WTC11 (cell line): ENCODE results near the gene SECTM1. TPM values are rescaled to one million over a fixed set of nuclear protein-coding genes. Genes with fewer than 3 reads are reported as not detected.

Source experiments
- ATAC-seq: fragments of 200-7000 bp; cut with Tn5 transposase; 2 replicates; pipeline ENCODE4 v1.10.0; 2021; ENCODE audit warnings: mild to moderate bottlenecking, moderate library complexity
- CTCF ChIA-PET: fragments of 300-600 bp; sonication (Branson Sonifier 250); formaldehyde crosslinking; loops from one replicate; lab custom pipeline; 2021; ENCODE audit warnings: antibody characterized with exemption; lab: Charles Lee
- POLR2A ChIA-PET: fragments of 350-600 bp; sonication (Branson Sonifier 250); formaldehyde crosslinking; loops from one replicate; lab custom pipeline; 2021; ENCODE audit warnings: antibody characterized with exemption; lab: Charles Lee
- DNase-seq: peaks from one replicate; pipeline ENCODE4 v3.0.0; 2021; ENCODE audit warnings: low spot score
- H3K27ac Mint-ChIP-seq: 2 replicates; pipeline ENCODE4 v1.8.0; 2021; ENCODE audit warnings: mixed read lengths
- H3K27me3 Mint-ChIP-seq: 2 replicates; pipeline ENCODE4 v1.8.0; 2021; ENCODE audit warnings: low read depth, mild to moderate bottlenecking, moderate library complexity, mixed read lengths
- H3K36me3 Mint-ChIP-seq: 2 replicates; pipeline ENCODE4 v1.8.0; 2021; ENCODE audit warnings: mixed read lengths
- H3K4me1 Mint-ChIP-seq: 2 replicates; pipeline ENCODE4 v1.8.0; 2022; ENCODE audit warnings: mixed read lengths
- H3K4me3 Mint-ChIP-seq: 2 replicates; pipeline ENCODE4 v1.8.0; 2021; ENCODE audit warnings: mild to moderate bottlenecking, moderate library complexity, mixed read lengths
- H3K9me3 Mint-ChIP-seq: 2 replicates; pipeline ENCODE4 v1.8.0; 2021; ENCODE audit warnings: mixed read lengths
- IRF2 ChIP-seq: sonication (generic); formaldehyde crosslinking; IDR thresholded peaks from 2 replicates; pipeline ENCODE4 v1.8.0; 2022; ENCODE audit warnings: low read depth, missing genetic modification reagents, borderline replicate concordance
- MLX ChIP-seq: sonication (generic); formaldehyde crosslinking; IDR thresholded peaks from 2 replicates; pipeline ENCODE4 v1.8.1; 2023; ENCODE audit warnings: mild to moderate bottlenecking, missing genetic modification reagents, moderate library complexity
- NFE2L1 ChIP-seq: sonication (generic); formaldehyde crosslinking; IDR thresholded peaks from 2 replicates; pipeline ENCODE4 v1.8.1; 2023; ENCODE audit warnings: missing genetic modification reagents
- SMAD4 ChIP-seq: sonication (generic); formaldehyde crosslinking; IDR thresholded peaks from 2 replicates; pipeline ENCODE4 v1.8.0; 2022; ENCODE audit warnings: mild to moderate bottlenecking, missing genetic modification reagents
- TEAD1 ChIP-seq: sonication (generic); formaldehyde crosslinking; IDR thresholded peaks from 2 replicates; pipeline ENCODE4 v1.8.0; 2022; ENCODE audit warnings: mild to moderate bottlenecking, missing genetic modification reagents
- TEAD4 ChIP-seq: sonication (generic); formaldehyde crosslinking; IDR thresholded peaks from 2 replicates; pipeline ENCODE4 v1.8.0; 2022; ENCODE audit warnings: mild to moderate bottlenecking, missing genetic modification reagents
- ZBTB21 ChIP-seq: sonication (generic); formaldehyde crosslinking; IDR thresholded peaks from 2 replicates; pipeline ENCODE4 v1.8.1; 2023; ENCODE audit warnings: mild to moderate bottlenecking, missing genetic modification reagents, borderline replicate concordance
- ZNF263 ChIP-seq: sonication (generic); formaldehyde crosslinking; IDR thresholded peaks from 2 replicates; pipeline ENCODE4 v1.8.1; 2022; ENCODE audit warnings: low read depth, mild to moderate bottlenecking, moderate library complexity, missing genetic modification reagents
- ZSCAN18 ChIP-seq: fragments of 250-450 bp; sonication (Bioruptor Pico); IDR thresholded peaks from 2 replicates; pipeline ENCODE4 v2.1.2; 2022; ENCODE audit warnings: mild to moderate bottlenecking, moderate library complexity
- total RNA-seq: library from RNA; stranded (reverse); gene quantifications from 3 replicates; pipeline ENCODE4 v1.2.3, GENCODE V29; 2021
- TF ChIP-seq, protein P1 (sequence below): sonication (generic); formaldehyde crosslinking; IDR thresholded peaks from 2 replicates; pipeline ENCODE4 v1.8.0; 2023; ENCODE audit warnings: missing genetic modification reagents, mild to moderate bottlenecking, borderline replicate concordance
- TF ChIP-seq, protein P2 (sequence below): fragments of 250-450 bp; sonication (Bioruptor Pico); IDR thresholded peaks from 2 replicates; pipeline ENCODE4 v1.9.0; 2021; ENCODE audit warnings: moderate library complexity, mild to moderate bottlenecking, inconsistent platforms, borderline replicate concordance
- TF ChIP-seq, protein P3 (sequence below): sonication (generic); formaldehyde crosslinking; IDR thresholded peaks from 2 replicates; pipeline ENCODE4 v1.8.1; 2022; ENCODE audit warnings: missing genetic modification reagents, borderline replicate concordance
- TF ChIP-seq, protein P4 (sequence below): sonication (generic); formaldehyde crosslinking; IDR thresholded peaks from 2 replicates; pipeline ENCODE4 v1.8.1; 2023; ENCODE audit warnings: mild to moderate bottlenecking, missing genetic modification reagents

SECTM1 gene
- total RNA-seq, 1 experiment from 2014 or later = 0.22 TPM

DNA sequence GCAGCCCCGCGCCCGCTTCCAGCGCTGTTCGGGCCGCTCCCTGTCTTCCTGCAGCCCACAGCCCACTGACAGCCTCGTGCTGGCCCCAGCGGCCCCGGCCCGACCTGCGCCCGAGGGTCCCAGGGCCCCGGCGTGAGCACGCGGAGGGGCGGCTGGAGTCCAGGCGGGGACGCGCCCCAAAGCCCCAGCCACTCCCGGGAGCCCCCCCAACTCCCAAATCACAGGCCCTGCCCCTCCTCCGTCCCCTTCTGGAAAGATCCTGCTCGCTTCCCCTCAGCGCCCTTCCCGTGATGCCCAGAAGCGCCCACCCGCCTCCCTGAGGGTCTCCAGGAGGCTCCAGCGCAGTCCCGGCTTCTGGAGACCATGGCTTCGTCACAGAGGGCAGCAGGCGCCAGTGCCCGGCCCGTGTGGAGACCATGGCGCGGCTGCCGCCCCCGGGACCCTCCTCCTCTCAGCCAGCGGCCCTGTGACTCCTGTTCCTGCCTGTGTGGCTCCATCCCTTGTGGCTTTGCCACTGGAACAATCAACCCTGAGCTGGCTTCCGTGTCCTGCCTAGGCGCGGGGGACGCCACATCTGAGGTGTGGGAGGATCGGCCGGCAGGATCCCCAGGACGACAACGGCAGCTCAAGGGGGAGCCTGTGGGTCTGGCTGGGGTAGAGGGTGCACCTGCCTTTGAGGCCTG, 41.9 kb upstream of the SECTM1 start:
- Mint-ChIP-seq H3K9me3 (no peaks in the 10 kb centered on the region), H3K4me1 (no peaks in the 10 kb centered on the region), H3K36me3 (no peaks in the 10 kb centered on the region), H3K27ac (no peak overlapping the region), H3K4me3 (no peak overlapping the region), H3K27me3 (peaks cover 46% of the 10 kb centered on the region)
- ATAC-seq = no peak
- TF ChIP-seq ZSCAN18 (CRISPR knock-in tag) (no peak), IRF2 (CRISPR knock-in tag) (no peak), MLX (no peak), ZNF263 (CRISPR knock-in tag) (no peak), ZBTB21 (CRISPR knock-in tag) (no peak), SMAD4 (CRISPR knock-in tag) (no peak), TEAD1 (no peak), TEAD4 (CRISPR knock-in tag) (no peak), NFE2L1 (CRISPR knock-in tag) (no peak)
- TF ChIP-seq, protein P1, sequence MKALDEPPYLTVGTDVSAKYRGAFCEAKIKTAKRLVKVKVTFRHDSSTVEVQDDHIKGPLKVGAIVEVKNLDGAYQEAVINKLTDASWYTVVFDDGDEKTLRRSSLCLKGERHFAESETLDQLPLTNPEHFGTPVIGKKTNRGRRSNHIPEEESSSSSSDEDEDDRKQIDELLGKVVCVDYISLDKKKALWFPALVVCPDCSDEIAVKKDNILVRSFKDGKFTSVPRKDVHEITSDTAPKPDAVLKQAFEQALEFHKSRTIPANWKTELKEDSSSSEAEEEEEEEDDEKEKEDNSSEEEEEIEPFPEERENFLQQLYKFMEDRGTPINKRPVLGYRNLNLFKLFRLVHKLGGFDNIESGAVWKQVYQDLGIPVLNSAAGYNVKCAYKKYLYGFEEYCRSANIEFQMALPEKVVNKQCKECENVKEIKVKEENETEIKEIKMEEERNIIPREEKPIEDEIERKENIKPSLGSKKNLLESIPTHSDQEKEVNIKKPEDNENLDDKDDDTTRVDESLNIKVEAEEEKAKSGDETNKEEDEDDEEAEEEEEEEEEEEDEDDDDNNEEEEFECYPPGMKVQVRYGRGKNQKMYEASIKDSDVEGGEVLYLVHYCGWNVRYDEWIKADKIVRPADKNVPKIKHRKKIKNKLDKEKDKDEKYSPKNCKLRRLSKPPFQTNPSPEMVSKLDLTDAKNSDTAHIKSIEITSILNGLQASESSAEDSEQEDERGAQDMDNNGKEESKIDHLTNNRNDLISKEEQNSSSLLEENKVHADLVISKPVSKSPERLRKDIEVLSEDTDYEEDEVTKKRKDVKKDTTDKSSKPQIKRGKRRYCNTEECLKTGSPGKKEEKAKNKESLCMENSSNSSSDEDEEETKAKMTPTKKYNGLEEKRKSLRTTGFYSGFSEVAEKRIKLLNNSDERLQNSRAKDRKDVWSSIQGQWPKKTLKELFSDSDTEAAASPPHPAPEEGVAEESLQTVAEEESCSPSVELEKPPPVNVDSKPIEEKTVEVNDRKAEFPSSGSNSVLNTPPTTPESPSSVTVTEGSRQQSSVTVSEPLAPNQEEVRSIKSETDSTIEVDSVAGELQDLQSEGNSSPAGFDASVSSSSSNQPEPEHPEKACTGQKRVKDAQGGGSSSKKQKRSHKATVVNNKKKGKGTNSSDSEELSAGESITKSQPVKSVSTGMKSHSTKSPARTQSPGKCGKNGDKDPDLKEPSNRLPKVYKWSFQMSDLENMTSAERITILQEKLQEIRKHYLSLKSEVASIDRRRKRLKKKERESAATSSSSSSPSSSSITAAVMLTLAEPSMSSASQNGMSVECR (CRISPR knock-in tag) = no peak
- TF ChIP-seq, protein P2, sequence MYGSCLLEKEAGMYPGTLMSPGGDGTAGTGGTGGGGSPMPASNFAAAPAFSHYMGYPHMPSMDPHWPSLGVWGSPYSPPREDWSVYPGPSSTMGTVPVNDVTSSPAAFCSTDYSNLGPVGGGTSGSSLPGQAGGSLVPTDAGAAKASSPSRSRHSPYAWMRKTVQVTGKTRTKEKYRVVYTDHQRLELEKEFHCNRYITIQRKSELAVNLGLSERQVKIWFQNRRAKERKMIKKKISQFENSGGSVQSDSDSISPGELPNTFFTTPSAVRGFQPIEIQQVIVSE (CRISPR knock-in tag) = no peak
- TF ChIP-seq, protein P3, sequence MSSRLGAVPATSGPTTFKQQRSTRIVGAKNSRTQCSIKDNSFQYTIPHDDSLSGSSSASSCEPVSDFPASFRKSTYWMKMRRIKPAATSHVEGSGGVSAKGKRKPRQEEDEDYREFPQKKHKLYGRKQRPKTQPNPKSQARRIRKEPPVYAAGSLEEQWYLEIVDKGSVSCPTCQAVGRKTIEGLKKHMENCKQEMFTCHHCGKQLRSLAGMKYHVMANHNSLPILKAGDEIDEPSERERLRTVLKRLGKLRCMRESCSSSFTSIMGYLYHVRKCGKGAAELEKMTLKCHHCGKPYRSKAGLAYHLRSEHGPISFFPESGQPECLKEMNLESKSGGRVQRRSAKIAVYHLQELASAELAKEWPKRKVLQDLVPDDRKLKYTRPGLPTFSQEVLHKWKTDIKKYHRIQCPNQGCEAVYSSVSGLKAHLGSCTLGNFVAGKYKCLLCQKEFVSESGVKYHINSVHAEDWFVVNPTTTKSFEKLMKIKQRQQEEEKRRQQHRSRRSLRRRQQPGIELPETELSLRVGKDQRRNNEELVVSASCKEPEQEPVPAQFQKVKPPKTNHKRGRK = no peak
- TF ChIP-seq, protein P4, sequence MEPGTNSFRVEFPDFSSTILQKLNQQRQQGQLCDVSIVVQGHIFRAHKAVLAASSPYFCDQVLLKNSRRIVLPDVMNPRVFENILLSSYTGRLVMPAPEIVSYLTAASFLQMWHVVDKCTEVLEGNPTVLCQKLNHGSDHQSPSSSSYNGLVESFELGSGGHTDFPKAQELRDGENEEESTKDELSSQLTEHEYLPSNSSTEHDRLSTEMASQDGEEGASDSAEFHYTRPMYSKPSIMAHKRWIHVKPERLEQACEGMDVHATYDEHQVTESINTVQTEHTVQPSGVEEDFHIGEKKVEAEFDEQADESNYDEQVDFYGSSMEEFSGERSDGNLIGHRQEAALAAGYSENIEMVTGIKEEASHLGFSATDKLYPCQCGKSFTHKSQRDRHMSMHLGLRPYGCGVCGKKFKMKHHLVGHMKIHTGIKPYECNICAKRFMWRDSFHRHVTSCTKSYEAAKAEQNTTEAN = no peak
- CTCF ChIA-PET = interaction anchor here (0.9 kb wide), 1 partner anchor 24 kb away, joined by 3 read pairs; no protein-coding TSS in a partner anchor
- POLR2A ChIA-PET = no interaction called here
- DNase-seq = no peak
